Gastroesophageal sphincter (tissue), 4 donors: ENCODE results near the gene MMP21. TPM values are rescaled to one million over a fixed set of nuclear protein-coding genes. Genes with fewer than 3 reads are reported as not detected.

ENCODE experiments used
- ATAC-seq: fragments of 150-250 bp; one replicate; pipeline ENCODE4 v1.9.1; 2016; ENCODE audit warnings: mild to moderate bottlenecking, moderate library complexity
- H3K27ac ChIP-seq, 4 donors: fragments of 200-600 bp; sonication (generic) in 3 of 4; 1 replicate in 3 of 4; 2 replicates in 1 of 4; pipeline ENCODE4 v1.5.1; 2016 to 2019
- H3K27me3 ChIP-seq: fragments of 200-600 bp; sonication (generic); one replicate; pipeline ENCODE4 v1.5.1; 2019
- H3K36me3 ChIP-seq, 2 donors: fragments of 200-600 bp; sonication (generic); one replicate each; pipeline ENCODE4 v1.5.1; 2019; ENCODE audit warnings: control low read depth in 1 of 2
- H3K4me1 ChIP-seq, 3 donors: fragments of 200-600 bp; sonication (generic); 1 replicate in 2 of 3; 2 replicates in 1 of 3; pipeline ENCODE4 v1.5.1; 2016 to 2019; ENCODE audit warnings: control low read depth in 2 of 3
- H3K4me3 ChIP-seq, 2 donors: fragments of 200-600 bp; sonication (generic); one replicate each; pipeline ENCODE4 v1.5.1; 2019; ENCODE audit warnings: mild to moderate bottlenecking in 1 of 2, moderate library complexity in 1 of 2
- H3K9me3 ChIP-seq, 3 donors: fragments of 200-600 bp; sonication (generic); one replicate each; pipeline ENCODE4 v1.5.1; 2017 to 2019; ENCODE audit warnings: control low read depth in 2 of 3
- CTCF ChIP-seq, 4 experiments: fragments of 200-600 bp in 2 of 4; fragments of 450-650 bp in 2 of 4; sonication (generic) in 1 of 4; IDR thresholded peaks; one replicate each; pipeline ENCODE4 v1.5.1; 2017 to 2019; ENCODE audit warnings: antibody characterized with exemption in 4 of 4, mild to moderate bottlenecking in 2 of 4, moderate library complexity in 2 of 4
- EP300 ChIP-seq: sonication (generic); formaldehyde crosslinking; IDR thresholded peaks from one replicate; pipeline ENCODE4 v1.6.1; 2017; ENCODE audit warnings: antibody characterized with exemption, mild to moderate bottlenecking
- POLR2A ChIP-seq, 2 donors: fragments of 450-650 bp; IDR thresholded peaks; one replicate each; pipeline ENCODE4 v1.6.1; 2017; ENCODE audit warnings: antibody characterized with exemption in 2 of 2, mild to moderate bottlenecking in 2 of 2, moderate library complexity in 1 of 2
- POLR2AphosphoS5 ChIP-seq: sonication (generic); formaldehyde crosslinking; IDR thresholded peaks from one replicate; pipeline ENCODE4 v1.6.1; 2017; ENCODE audit warnings: antibody characterized with exemption
- WGBS, 2 donors: methylation state at CpG; one replicate each; pipeline ENCODE4 v1.1.5; 2018; ENCODE audit warnings: low coverage in 1 of 2; 5-methylcytosine and 5-hydroxymethylcytosine counted together
- total RNA-seq, 4 donors: library from RNA; depleted of rRNA; stranded (reverse); fragments of >200 nt; gene quantifications; one replicate each; pipeline ENCODE4 v1.1.0, GENCODE V29; 2016

MMP21 gene
- total RNA-seq, 4 donors from 2014 or later: 0.13 to 0.81 TPM; not detected in 2

GRCh38 chr10:125799451-125800182 is 24.0 kb upstream of the MMP21 start:
- no peak for TF ChIP-seq POLR2AphosphoS5
- TF ChIP-seq POLR2A (IDR thresholded peaks at IDR 0.05): no peak
- TF ChIP-seq EP300: no peak
- TF ChIP-seq CTCF (IDR thresholded peaks at IDR 0.05): no peak
- H3K9me3 ChIP-seq: no peaks in the 10 kb centered on the region
- H3K4me1 ChIP-seq: no peaks in the 10 kb centered on the region
- no peak overlapping the region for H3K4me3 ChIP-seq
- H3K27ac ChIP-seq: no peak overlapping the region
- peaks cover 0 to 98% of the 10 kb centered on the region in 2 donors for H3K36me3 ChIP-seq
- ATAC-seq: no peak
- 73 to 89% methylated on average over 3 to 4 of the region's 8 CpGs for WGBS, 2 donors
- H3K27me3 ChIP-seq: no peaks in the 10 kb centered on the region

GRCh38 chr10:125797994-125798662 is 22.5 kb upstream of the MMP21 start:
- no peaks in the 10 kb centered on the region for H3K4me1 ChIP-seq
- TF ChIP-seq EP300: no peak
- no peaks in the 10 kb centered on the region for H3K9me3 ChIP-seq
- no peak overlapping the region for H3K4me3 ChIP-seq
- H3K27me3 ChIP-seq: no peaks in the 10 kb centered on the region
- ATAC-seq: no peak
- 100% methylated on average over 1 of the region's 5 CpGs for WGBS, 2 donors
- H3K27ac ChIP-seq: no peak overlapping the region
- peaks cover 0 to 98% of the 10 kb centered on the region in 2 donors for H3K36me3 ChIP-seq

GRCh38 chr10:125797424-125797823 is 21.8 kb upstream of the MMP21 start:
- H3K36me3 ChIP-seq: peaks cover 0 to 98% of the 10 kb centered on the region in 2 donors
- no peaks in the 10 kb centered on the region for H3K9me3 ChIP-seq
- TF ChIP-seq EP300 (no peak), POLR2A (IDR thresholded peaks at IDR 0.05) (no peak), CTCF (IDR thresholded peaks at IDR 0.05) (no peak)
- no peaks in the 10 kb centered on the region for H3K4me1 ChIP-seq
- H3K27ac ChIP-seq: no peak overlapping the region
- ATAC-seq: no peak
- no peaks in the 10 kb centered on the region for H3K27me3 ChIP-seq
- WGBS, 2 donors: 84 to 95% methylated on average over 6 to 7 of the region's 8 CpGs
- H3K4me3 ChIP-seq: no peak overlapping the region

- no peaks in the 10 kb centered on the region for H3K27me3 ChIP-seq
- no peak overlapping the region for H3K27ac ChIP-seq
- H3K4me3 ChIP-seq: no peak overlapping the region
- 95 to 100% methylated on average over 2 to 4 of the region's 8 CpGs for WGBS, 2 donors
- TF ChIP-seq POLR2A (IDR thresholded peaks at IDR 0.05) (no peak), POLR2AphosphoS5 (no peak), CTCF (IDR thresholded peaks at IDR 0.05) (no peak), EP300 (no peak)
- no peak for ATAC-seq
- H3K9me3 ChIP-seq: no peaks in the 10 kb centered on the region
- H3K36me3 ChIP-seq: peaks cover 0 to 94% of the 10 kb centered on the region in 2 donors
- H3K4me1 ChIP-seq: no peaks in the 10 kb centered on the region
Observed at GRCh38 chr10:125795637-125796190, 20.1 kb upstream of the MMP21 start.

- Histone ChIP-seq H3K9me3 (no peaks in the 10 kb centered on the region), H3K36me3 (peaks cover 0 to 90% of the 10 kb centered on the region in 2 donors), H3K27ac (no peak overlapping the region), H3K27me3 (no peaks in the 10 kb centered on the region), H3K4me3 (no peak overlapping the region), H3K4me1 (no peaks in the 10 kb centered on the region)
- 75% methylated on average over 2 of the region's 2 CpGs; no CpG with 5 or more reads in 1 of the 2 donors for WGBS, 2 donors
- no peak for ATAC-seq
- TF ChIP-seq CTCF (IDR thresholded peaks at IDR 0.05) (no peak), POLR2AphosphoS5 (no peak), EP300 (no peak)
Observed at GRCh38 chr10:125795128-125795527, 19.5 kb upstream of the MMP21 start.
